ENCODE data around the gene OTUD7B.
"Not testable (repeated sequence)": the region's sequence is repeated elsewhere in the genome, so short reads cannot be mapped to it uniquely, and the experiment has no call there.

- not testable (repeated sequence) for TF ChIP-seq POLR2A, CTCF (IDR thresholded peaks at IDR 0.05)
Observed at GRCh38 chr1:149957548-149957947, 53.0 kb downstream of the OTUD7B start.
